PC-3 (cell line): ENCODE measurements around the gene GPC6. TPM values are rescaled to one million over a fixed set of nuclear protein-coding genes. Genes with fewer than 3 reads are reported as not detected.

Experiments used
- ATAC-seq: fragments of 200-7000 bp; cut with Tn5 transposase; 2 replicates; pipeline ENCODE4 v1.9.1; 2020; ENCODE audit warnings: mild to moderate bottlenecking, moderate library complexity
- BruUV-seq: library from RNA; stranded (reverse); fragments of 400-500 nt; replicated peaks from 2 replicates; lab custom pipeline; 2021; lab: Mats Ljungman, UMichigan
- CTCF ChIA-PET: fragments of 300-600 bp; sonication (Branson Sonifier 250); formaldehyde crosslinking; loops from one replicate; lab custom pipeline; 2022; ENCODE audit warnings: antibody characterized with exemption; lab: Charles Lee
- POLR2A ChIA-PET: fragments of 300-600 bp; sonication (Branson Sonifier 250); formaldehyde crosslinking; loops from one replicate; lab custom pipeline; 2022; ENCODE audit warnings: antibody characterized with exemption; ENCODE audit not compliant: unreplicated experiment; lab: Charles Lee
- DNase-seq: peaks from one replicate; pipeline ENCODE4 v3.0.0-alpha.2; 2015
- H2AFZ ChIP-seq: fragments of 300-600 bp; sonication (generic); 2 replicates; pipeline ENCODE4 v1.6.0; 2016; ENCODE audit warnings: antibody characterized with exemption, low read length
- H3F3A ChIP-seq: fragments of 300-600 bp; sonication (generic); one replicate; pipeline ENCODE4 v1.6.0; 2017; ENCODE audit warnings: antibody characterized with exemption, low read length, control low read depth, mild to moderate bottlenecking; ENCODE audit not compliant: unreplicated experiment
- H3K27ac ChIP-seq: fragments of 300-600 bp; sonication (generic); 2 replicates; pipeline ENCODE4 v1.5.1; 2016; ENCODE audit warnings: mild to moderate bottlenecking, low read length
- H3K27me3 ChIP-seq: fragments of 300-600 bp; sonication (generic); 2 replicates; pipeline ENCODE4 v1.6.1; 2016; ENCODE audit warnings: low read length, mixed read lengths
- H3K36me3 ChIP-seq: fragments of 300-600 bp; sonication (generic); 2 replicates; pipeline ENCODE4 v1.6.1; 2016; ENCODE audit warnings: low read depth, mixed run types, low read length, mixed read lengths
- H3K4me1 ChIP-seq: fragments of 300-600 bp; sonication (generic); 2 replicates; pipeline ENCODE4 v1.5.1; 2016; ENCODE audit warnings: low read length; ENCODE audit not compliant: insufficient read depth
- H3K4me2 ChIP-seq: fragments of 300-600 bp; sonication (generic); 2 replicates; pipeline ENCODE4 v1.6.0; 2016; ENCODE audit warnings: low read length
- H3K4me3 ChIP-seq: fragments of 300-600 bp; sonication (generic); 2 replicates; pipeline ENCODE4 v1.5.1; 2016; ENCODE audit warnings: mild to moderate bottlenecking, low read length, mixed read lengths
- H3K79me2 ChIP-seq: fragments of 300-600 bp; sonication (generic); 2 replicates; pipeline ENCODE4 v1.6.1; 2017; ENCODE audit warnings: low read length, mixed read lengths
- H3K9ac ChIP-seq: fragments of 300-600 bp; sonication (generic); 2 replicates; pipeline ENCODE4 v1.6.0; 2016; ENCODE audit warnings: mild to moderate bottlenecking, low read length
- H3K9me2 ChIP-seq: fragments of 300-600 bp; sonication (generic); replicated peaks from 2 replicates; pipeline ENCODE4 v1.6.1; 2016; ENCODE audit warnings: mixed run types, low read length, mixed read lengths
- H3K9me3 ChIP-seq: fragments of 300-600 bp; sonication (generic); 2 replicates; pipeline ENCODE4 v1.6.1; 2016; ENCODE audit warnings: low read length, mixed read lengths
- H4K20me1 ChIP-seq: fragments of 300-600 bp; sonication (generic); 2 replicates; pipeline ENCODE4 v1.6.1; 2016; ENCODE audit warnings: low read length, mixed read lengths
- CTCF ChIP-seq: fragments of 300-600 bp; sonication (generic); conservative IDR thresholded peaks from 2 replicates; pipeline ENCODE4 v1.5.1; 2017; ENCODE audit warnings: antibody characterized with exemption, low read depth, mild to moderate bottlenecking, low read length
- EZH2 ChIP-seq: fragments of 300-600 bp; sonication (generic); IDR thresholded peaks from one replicate; pipeline ENCODE4 v1.6.1; 2017; ENCODE audit warnings: antibody characterized with exemption, mild to moderate bottlenecking, low read length; ENCODE audit not compliant: unreplicated experiment
- EZH2phosphoT487 ChIP-seq: fragments of 300-600 bp; sonication (generic); IDR thresholded peaks from 2 replicates; pipeline ENCODE4 v1.6.1; 2018; ENCODE audit warnings: mild to moderate bottlenecking, antibody characterized with exemption, low read length, borderline replicate concordance
- intact Hi-C: fragments of 100-400 bp; cut with micrococcal nuclease; formaldehyde crosslinking; loops from 2 replicates; pipeline ENCODE4 v1.9.0; 2023
- total RNA-seq: library from RNA; depleted of rRNA; stranded (reverse); fragments of >200 nt; gene quantifications from 2 replicates; pipeline ENCODE4 v1.2.3, GENCODE V29; 2014

GPC6 gene
- total RNA-seq, 1 experiment from 2014 or later = 3.5 TPM

- Histone ChIP-seq H3K79me2 (no peaks in the 10 kb centered on the region), H3K9ac (no peak overlapping the region), H2AFZ (no peak overlapping the region), H3K4me1 (no peaks in the 10 kb centered on the region), H3K27ac (no peak overlapping the region), H3K36me3 (no peaks in the 10 kb centered on the region), H3K9me3 (no peaks in the 10 kb centered on the region), H3K4me2 (no peak overlapping the region), H3F3A (no peaks in the 10 kb centered on the region), H4K20me1 (no peaks in the 10 kb centered on the region), H3K9me2 (no peaks in the 10 kb centered on the region), H3K4me3 (no peak overlapping the region), H3K27me3 (no peaks in the 10 kb centered on the region)
- no peak for TF ChIP-seq CTCF
- no peak for TF ChIP-seq EZH2
- no peak for TF ChIP-seq EZH2phosphoT487
- BruUV-seq = no TSS peak
- CTCF ChIA-PET = no interaction called here
- DNase-seq (no peak), ATAC-seq (no peak)
- intact Hi-C loops = no loop called here
- POLR2A ChIA-PET = interaction anchor here (0.6 kb wide), 1 partner anchor 296 kb away, joined by 4 read pairs; no protein-coding TSS in a partner anchor
These were observed 128.5 kb downstream of the GPC6 start for GRCh38 chr13:93355094-93355493.

GRCh38 chr13:93356469-93356868 is 129.9 kb downstream of the GPC6 start:
- Histone ChIP-seq H3K9ac (no peak overlapping the region), H3K9me3 (no peaks in the 10 kb centered on the region), H3K27me3 (no peaks in the 10 kb centered on the region), H3K9me2 (no peaks in the 10 kb centered on the region), H4K20me1 (no peaks in the 10 kb centered on the region), H2AFZ (no peak overlapping the region), H3K4me3 (no peak overlapping the region), H3K27ac (no peak overlapping the region), H3K79me2 (no peaks in the 10 kb centered on the region), H3K36me3 (no peaks in the 10 kb centered on the region), H3K4me1 (no peaks in the 10 kb centered on the region), H3F3A (no peaks in the 10 kb centered on the region), H3K4me2 (no peak overlapping the region)
- POLR2A ChIA-PET = no interaction called here
- no peak for ATAC-seq
- TF ChIP-seq EZH2 = no peak
- TF ChIP-seq CTCF = no peak
- no peak for TF ChIP-seq EZH2phosphoT487
- BruUV-seq = no TSS peak
- intact Hi-C loops = no loop called here
- CTCF ChIA-PET = no interaction called here
- no peak for DNase-seq

GRCh38 chr13:93360021-93360420 is 133.4 kb downstream of the GPC6 start:
- H3K79me2 ChIP-seq = no peaks in the 10 kb centered on the region
- no peak overlapping the region for H3K9ac ChIP-seq
- no peak overlapping the region for H3K4me3 ChIP-seq
- no peaks in the 10 kb centered on the region for H3K4me1 ChIP-seq
- H3K9me3 ChIP-seq = no peaks in the 10 kb centered on the region
- no peaks in the 10 kb centered on the region for H3K36me3 ChIP-seq
- no peak overlapping the region for H2AFZ ChIP-seq
- BruUV-seq = no TSS peak
- no peaks in the 10 kb centered on the region for H3F3A ChIP-seq
- ChIA-PET POLR2A (no interaction called here), CTCF (no interaction called here)
- H3K27ac ChIP-seq = no peak overlapping the region
- intact Hi-C loops = no loop called here
- no peak for DNase-seq
- ATAC-seq = no peak
- no peak overlapping the region for H3K4me2 ChIP-seq
- H4K20me1 ChIP-seq = no peaks in the 10 kb centered on the region
- H3K27me3 ChIP-seq = no peaks in the 10 kb centered on the region
- TF ChIP-seq EZH2 (no peak), CTCF (no peak)
- H3K9me2 ChIP-seq = no peaks in the 10 kb centered on the region
